ENCODE results near the gene PRSS38.
"Not testable (repeated sequence)": the region's sequence is repeated elsewhere in the genome, so short reads cannot be mapped to it uniquely, and the experiment has no call there.

The PRSS38 gene

DNA sequence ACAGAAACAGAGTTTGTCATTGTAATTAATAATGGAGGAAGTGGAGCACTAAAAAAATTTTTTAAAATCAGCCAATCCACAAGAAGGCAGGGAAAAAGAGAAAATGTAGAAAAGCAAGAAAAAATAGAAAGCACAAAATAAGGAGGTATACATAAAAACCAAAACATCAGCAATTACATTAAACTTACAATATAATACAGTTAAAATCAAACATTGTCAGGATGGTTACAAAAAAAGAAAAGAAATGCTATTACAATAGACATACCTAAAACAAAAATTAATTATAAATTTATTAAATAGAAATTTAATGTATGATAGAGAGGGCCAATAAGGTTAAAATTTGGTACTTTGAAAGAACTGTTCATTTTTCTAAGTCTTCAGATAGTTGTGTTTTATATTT is 38.7 kb downstream of the PRSS38 start:
- Histone ChIP-seq H3K27ac (ENCODE audit: low read depth, low read length) (no peak overlapping the region), H3K36me3 (ENCODE audit: insufficient read depth, low read length) (no peaks in the 10 kb centered on the region), H3K9me3 (ENCODE audit: low read length) (no peaks in the 10 kb centered on the region), H3K4me1 (ENCODE audit: insufficient read depth, low read length) (no peaks in the 10 kb centered on the region), H3K27me3 (ENCODE audit: control insufficient read depth in 1 of 2, insufficient read depth in 2 of 2, low read length in 2 of 2) (no peaks in the 10 kb centered on the region), H3K4me3 (ENCODE audit: low read depth in 1 of 2, low read length in 2 of 2) (no peak overlapping the region), H3K9ac (ENCODE audit: low read length) (no peak overlapping the region)

DNA sequence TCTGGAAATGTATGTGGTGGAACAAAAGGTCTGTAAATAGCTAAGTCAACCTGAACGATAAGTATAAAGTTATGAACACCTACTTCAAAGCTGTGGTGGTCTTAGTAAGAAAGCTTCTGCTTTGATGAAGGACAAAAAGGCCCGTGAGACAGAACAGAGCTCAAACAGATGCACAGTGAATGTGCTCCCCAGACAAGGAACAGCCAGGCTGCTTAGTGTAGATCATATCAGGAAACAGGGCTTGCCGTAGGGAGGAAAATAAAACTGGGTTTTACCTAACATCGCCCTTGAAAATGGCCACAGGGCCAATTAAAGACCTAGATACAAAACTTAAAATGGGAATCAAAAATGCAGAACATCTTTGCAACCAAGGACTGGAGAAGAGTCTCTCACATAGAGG is 40.2 kb downstream of the PRSS38 start:
- Histone ChIP-seq H3K36me3 (ENCODE audit: insufficient read depth, low read length) (no peaks in the 10 kb centered on the region), H3K27me3 (ENCODE audit: control insufficient read depth in 1 of 2, insufficient read depth in 2 of 2, low read length in 2 of 2) (no peaks in the 10 kb centered on the region), H3K9ac (ENCODE audit: low read length) (no peak overlapping the region), H3K4me3 (ENCODE audit: low read depth in 1 of 2, low read length in 2 of 2) (no peak overlapping the region), H3K27ac (ENCODE audit: low read depth, low read length) (no peak overlapping the region), H3K9me3 (ENCODE audit: low read length) (no peaks in the 10 kb centered on the region), H3K4me1 (ENCODE audit: insufficient read depth, low read length) (no peaks in the 10 kb centered on the region)

GRCh38 chr1:227856147-227856858 is 40.8 kb downstream of the PRSS38 start:
- no peaks in the 10 kb centered on the region for H3K4me1 ChIP-seq (ENCODE audit: insufficient read depth, low read length)
- H3K36me3 ChIP-seq (ENCODE audit: insufficient read depth, low read length): no peaks in the 10 kb centered on the region

DNA sequence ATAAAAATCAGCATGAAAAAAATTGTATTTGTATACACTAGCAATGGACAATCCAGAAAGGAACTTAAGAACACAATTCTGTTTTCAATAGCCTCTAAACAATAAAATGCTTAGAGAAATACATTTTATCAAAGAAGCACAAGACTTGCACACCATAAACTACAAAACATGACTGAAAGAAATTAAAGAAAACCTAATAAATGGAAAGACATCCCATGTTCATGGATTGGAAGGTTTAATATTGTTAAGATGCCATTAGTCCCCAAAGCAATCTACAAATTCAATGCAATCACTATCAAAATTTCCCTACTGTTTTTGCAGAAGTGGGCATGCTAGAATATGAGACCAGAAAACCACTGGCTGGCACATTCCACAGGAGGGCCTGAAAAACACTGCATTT is 49.4 kb downstream of the PRSS38 start:
- H3K4me1 ChIP-seq (ENCODE audit: insufficient read depth, low read length): no peaks in the 10 kb centered on the region
- no peaks in the 10 kb centered on the region for H3K27me3 ChIP-seq (ENCODE audit: control insufficient read depth in 1 of 2, insufficient read depth in 2 of 2, low read length in 2 of 2)
- H3K27ac ChIP-seq (ENCODE audit: low read depth, low read length): no peak overlapping the region
- H3K9ac ChIP-seq (ENCODE audit: low read length): no peak overlapping the region
- no peak overlapping the region for H3K4me3 ChIP-seq (ENCODE audit: low read depth in 1 of 2, low read length in 2 of 2)
- no peaks in the 10 kb centered on the region for H3K36me3 ChIP-seq (ENCODE audit: insufficient read depth, low read length)
- peaks cover 7% of the 10 kb centered on the region for H3K9me3 ChIP-seq (ENCODE audit: low read length)

More at GRCh38 chr1:227856147-227856858, 40.8 kb downstream of the PRSS38 start:
- Histone ChIP-seq H3K27me3 (ENCODE audit: control insufficient read depth in 1 of 2, insufficient read depth in 2 of 2, low read length in 2 of 2) (no peaks in the 10 kb centered on the region), H3K9ac (ENCODE audit: low read length) (no peak overlapping the region), H3K27ac (ENCODE audit: low read depth, low read length) (no peak overlapping the region), H3K4me3 (ENCODE audit: low read depth in 1 of 2, low read length in 2 of 2) (no peak overlapping the region), H3K9me3 (ENCODE audit: low read length) (no peaks in the 10 kb centered on the region)

DNA sequence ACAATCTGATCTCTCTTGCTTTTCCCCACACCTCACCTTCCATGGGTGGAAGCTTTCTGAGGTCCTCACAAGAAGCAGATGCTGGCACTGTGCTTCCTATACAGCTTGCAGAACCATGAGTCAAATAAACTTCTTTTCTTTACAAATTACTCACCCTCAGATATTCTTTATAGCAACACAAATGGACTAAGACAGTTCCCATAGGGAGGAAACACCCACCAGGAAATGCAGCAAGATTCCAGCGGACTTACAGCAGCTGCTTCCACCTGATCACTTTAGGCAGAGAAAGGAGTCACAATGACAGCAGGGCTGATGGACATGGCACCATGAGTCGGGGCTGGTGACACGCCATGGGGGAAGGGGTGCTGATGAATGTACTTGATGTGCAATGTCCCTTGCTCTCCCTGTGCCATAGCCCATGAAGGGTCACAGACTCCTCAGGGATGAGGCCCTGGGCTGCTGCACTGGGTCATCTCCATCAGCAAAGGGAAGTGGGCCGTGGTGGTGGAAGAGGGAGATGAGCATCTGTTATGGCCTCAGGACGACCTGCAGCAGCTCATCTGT is 53.9 kb downstream of the PRSS38 start:
- no peaks in the 10 kb centered on the region for H3K4me1 ChIP-seq (ENCODE audit: insufficient read depth, low read length)
- H3K36me3 ChIP-seq (ENCODE audit: insufficient read depth, low read length): no peaks in the 10 kb centered on the region
- H3K27ac ChIP-seq (ENCODE audit: low read depth, low read length): no peak overlapping the region
- H3K9me3 ChIP-seq (ENCODE audit: low read length): peaks cover 7% of the 10 kb centered on the region
- no peaks in the 10 kb centered on the region for H3K27me3 ChIP-seq (ENCODE audit: control insufficient read depth in 1 of 2, insufficient read depth in 2 of 2, low read length in 2 of 2)
- no peak overlapping the region for H3K9ac ChIP-seq (ENCODE audit: low read length)
- no peak overlapping the region for H3K4me3 ChIP-seq (ENCODE audit: low read depth in 1 of 2, low read length in 2 of 2)

DNA sequence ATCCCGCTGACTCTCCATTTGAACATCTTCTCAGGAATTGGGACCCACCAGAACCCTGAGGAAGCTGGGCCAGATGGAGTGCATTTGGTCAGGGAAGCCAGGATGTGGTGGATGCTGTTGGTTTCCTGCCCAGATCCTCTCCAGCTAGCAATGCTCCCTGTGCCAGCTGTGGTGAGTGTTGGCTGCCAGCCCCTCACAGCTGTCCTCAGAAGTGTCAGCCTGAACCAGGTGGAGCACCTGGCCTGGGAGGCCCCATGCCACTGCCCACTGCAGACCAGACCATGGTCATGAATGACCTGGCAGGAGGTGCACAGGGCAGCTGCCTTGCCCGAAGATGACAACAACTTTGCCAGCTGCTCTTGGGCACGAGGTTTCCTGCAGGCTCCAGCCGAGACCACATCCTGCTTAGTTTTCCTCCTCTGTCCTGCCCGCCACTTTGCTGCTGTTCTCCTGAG is 54.4 kb downstream of the PRSS38 start:
- no peaks in the 10 kb centered on the region for H3K27me3 ChIP-seq (ENCODE audit: control insufficient read depth in 1 of 2, insufficient read depth in 2 of 2, low read length in 2 of 2)
- no peaks in the 10 kb centered on the region for H3K4me1 ChIP-seq (ENCODE audit: insufficient read depth, low read length)
- peaks cover 4% of the 10 kb centered on the region for H3K9me3 ChIP-seq (ENCODE audit: low read length)
- no peak overlapping the region for H3K4me3 ChIP-seq (ENCODE audit: low read depth in 1 of 2, low read length in 2 of 2)
- H3K27ac ChIP-seq (ENCODE audit: low read depth, low read length): no peak overlapping the region
- no peaks in the 10 kb centered on the region for H3K36me3 ChIP-seq (ENCODE audit: insufficient read depth, low read length)
- no peak overlapping the region for H3K9ac ChIP-seq (ENCODE audit: low read length)

DNA sequence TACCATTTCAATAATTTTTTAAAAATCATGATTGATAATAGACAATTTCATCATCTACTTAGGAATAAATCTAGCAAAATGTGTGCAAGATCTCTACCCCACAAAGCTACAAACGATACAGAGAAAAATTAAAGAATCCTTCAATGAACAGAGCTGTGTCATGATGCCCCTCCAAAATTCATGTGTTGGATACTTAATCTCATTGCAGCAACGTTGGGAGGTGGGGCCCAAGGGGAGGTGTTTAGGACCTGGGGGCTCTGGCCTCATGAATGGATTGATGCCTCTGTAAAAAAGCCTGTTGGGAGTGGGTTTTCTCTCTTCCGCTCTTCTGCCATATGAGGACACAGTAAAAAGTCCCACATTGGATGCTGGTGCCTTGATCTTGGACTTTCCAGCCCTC is 54.9 kb downstream of the PRSS38 start:
- Histone ChIP-seq H3K4me3 (ENCODE audit: low read depth in 1 of 2, low read length in 2 of 2) (no peak overlapping the region), H3K27ac (ENCODE audit: low read depth, low read length) (no peak overlapping the region), H3K4me1 (ENCODE audit: insufficient read depth, low read length) (no peaks in the 10 kb centered on the region), H3K9ac (ENCODE audit: low read length) (no peak overlapping the region), H3K36me3 (ENCODE audit: insufficient read depth, low read length) (no peaks in the 10 kb centered on the region), H3K27me3 (ENCODE audit: control insufficient read depth in 1 of 2, insufficient read depth in 2 of 2, low read length in 2 of 2) (no peaks in the 10 kb centered on the region), H3K9me3 (ENCODE audit: low read length) (no peaks in the 10 kb centered on the region)

GRCh38 chr1:227871892-227872291 is 56.4 kb downstream of the PRSS38 start:
- H3K36me3 ChIP-seq (ENCODE audit: insufficient read depth, low read length); H3K4me3 ChIP-seq (ENCODE audit: low read depth in 1 of 2, low read length in 2 of 2); H3K9me3 ChIP-seq (ENCODE audit: low read length); H3K27me3 ChIP-seq (ENCODE audit: control insufficient read depth in 1 of 2, insufficient read depth in 2 of 2, low read length in 2 of 2); H3K27ac ChIP-seq (ENCODE audit: low read depth, low read length); H3K4me1 ChIP-seq (ENCODE audit: insufficient read depth, low read length); H3K9ac ChIP-seq (ENCODE audit: low read length): not testable (repeated sequence)

GRCh38 chr1:227877810-227878209 is 62.3 kb downstream of the PRSS38 start:
- not testable (repeated sequence) for H3K4me1 ChIP-seq (ENCODE audit: insufficient read depth, low read length); H3K27ac ChIP-seq (ENCODE audit: low read depth, low read length); H3K9ac ChIP-seq (ENCODE audit: low read length); H3K9me3 ChIP-seq (ENCODE audit: low read length); H3K36me3 ChIP-seq (ENCODE audit: insufficient read depth, low read length); H3K27me3 ChIP-seq (ENCODE audit: control insufficient read depth in 1 of 2, insufficient read depth in 2 of 2, low read length in 2 of 2); H3K4me3 ChIP-seq (ENCODE audit: low read depth in 1 of 2, low read length in 2 of 2)

GRCh38 chr1:227880342-227880924 is 65.0 kb downstream of the PRSS38 start:
- Histone ChIP-seq H3K4me3 (ENCODE audit: low read depth in 1 of 2, low read length in 2 of 2) (no peak overlapping the region), H3K36me3 (ENCODE audit: insufficient read depth, low read length) (no peaks in the 10 kb centered on the region), H3K27ac (ENCODE audit: low read depth, low read length) (no peak overlapping the region), H3K9me3 (ENCODE audit: low read length) (no peaks in the 10 kb centered on the region), H3K9ac (ENCODE audit: low read length) (no peak overlapping the region), H3K27me3 (ENCODE audit: control insufficient read depth in 1 of 2, insufficient read depth in 2 of 2, low read length in 2 of 2) (no peaks in the 10 kb centered on the region), H3K4me1 (ENCODE audit: insufficient read depth, low read length) (peaks cover 4% of the 10 kb centered on the region)

DNA sequence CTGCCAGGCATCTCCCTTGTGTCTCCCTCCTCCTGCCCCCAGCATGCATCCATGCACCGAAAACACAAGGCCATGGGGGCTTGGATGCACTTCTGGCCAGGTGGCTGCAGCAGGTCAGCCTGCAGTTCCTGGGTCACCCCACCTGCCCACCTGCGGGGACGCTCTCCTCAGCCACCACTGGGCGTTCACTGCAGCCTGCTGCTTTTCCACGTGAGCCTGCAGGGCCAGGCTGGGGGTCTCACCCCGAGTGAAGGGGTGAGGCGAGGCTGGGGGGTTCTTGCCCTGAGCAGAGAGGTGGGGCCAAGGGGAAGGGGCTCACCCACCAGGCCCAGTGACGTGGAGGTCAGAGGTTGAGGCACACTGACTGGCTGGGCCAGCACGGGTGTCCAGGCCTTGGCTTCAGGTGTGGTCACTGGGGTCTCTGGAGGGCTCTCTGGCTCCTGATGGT is 67.6 kb downstream of the PRSS38 start:
- peaks cover 18% of the 10 kb centered on the region for H3K4me1 ChIP-seq (ENCODE audit: insufficient read depth, low read length)
- no peak overlapping the region for H3K27ac ChIP-seq (ENCODE audit: low read depth, low read length)

More for the DNA sequence above, 67.6 kb downstream of the PRSS38 start:
- Histone ChIP-seq H3K4me3 (ENCODE audit: low read depth in 1 of 2, low read length in 2 of 2) (no peak overlapping the region), H3K9me3 (ENCODE audit: low read length) (no peaks in the 10 kb centered on the region), H3K9ac (ENCODE audit: low read length) (no peak overlapping the region), H3K36me3 (ENCODE audit: insufficient read depth, low read length) (no peaks in the 10 kb centered on the region), H3K27me3 (ENCODE audit: control insufficient read depth in 1 of 2, insufficient read depth in 2 of 2, low read length in 2 of 2) (no peaks in the 10 kb centered on the region)

All from muscle layer of colon (tissue), 2 donors.